DOHH2 (cell line): ENCODE data around the gene TMEM259.

Experiments
- H3F3A ChIP-seq: fragments of 200-600 bp; sonication (generic), shearing (Covaris generic); 2 replicates; pipeline ENCODE4 v1.6.0; 2016; ENCODE audit warnings: antibody characterized with exemption, mild to moderate bottlenecking; ENCODE audit not compliant: control insufficient read depth, insufficient read depth
- H3K27ac ChIP-seq: fragments of 200-600 bp; sonication (generic); 2 replicates; pipeline ENCODE4 v1.5.1; 2014; ENCODE audit warnings: low read depth, mild to moderate bottlenecking, low read length, moderate library complexity
- H3K27me3 ChIP-seq: fragments of 200-600 bp; sonication (generic); 2 replicates; pipeline ENCODE4 v1.6.1; 2014; ENCODE audit warnings: mild to moderate bottlenecking, low read length, mixed read lengths; ENCODE audit not compliant: control insufficient read depth
- H3K36me3 ChIP-seq: fragments of 200-600 bp; sonication (generic); 2 replicates; pipeline ENCODE4 v1.6.1; 2014; ENCODE audit warnings: mild to moderate bottlenecking, low read length, moderate library complexity, mixed read lengths; ENCODE audit not compliant: control insufficient read depth
- H3K4me1 ChIP-seq: fragments of 200-600 bp; sonication (generic); 2 replicates; pipeline ENCODE4 v1.6.1; 2014; ENCODE audit warnings: mild to moderate bottlenecking, low read length, mixed read lengths; ENCODE audit not compliant: control insufficient read depth
- H3K4me2 ChIP-seq: fragments of 200-600 bp; sonication (generic); 2 replicates; pipeline ENCODE4 v1.6.0; 2014; ENCODE audit warnings: mild to moderate bottlenecking, low read length, moderate library complexity
- H3K4me3 ChIP-seq: fragments of 200-600 bp; sonication (generic); 2 replicates; pipeline ENCODE4 v1.5.1; 2014; ENCODE audit warnings: mild to moderate bottlenecking, low read length, mixed read lengths
- H3K79me2 ChIP-seq: fragments of 200-600 bp; sonication (generic); 2 replicates; pipeline ENCODE4 v1.6.1; 2014; ENCODE audit warnings: mild to moderate bottlenecking, low read length, mixed read lengths; ENCODE audit not compliant: control insufficient read depth
- H3K9me2 ChIP-seq: fragments of 200-600 bp; sonication (generic); replicated peaks from 2 replicates; pipeline ENCODE4 v1.6.1; 2014; ENCODE audit warnings: mild to moderate bottlenecking, low read length, mixed read lengths; ENCODE audit not compliant: control insufficient read depth
- H3K9me3 ChIP-seq: fragments of 200-600 bp; sonication (generic); 2 replicates; pipeline ENCODE4 v1.6.1; 2014; ENCODE audit warnings: antibody characterized with exemption, low read length, mixed read lengths; ENCODE audit not compliant: control insufficient read depth, insufficient read depth
- H4K20me1 ChIP-seq: fragments of 200-600 bp; sonication (generic); 2 replicates; pipeline ENCODE4 v1.6.0; 2014; ENCODE audit warnings: low read depth, mild to moderate bottlenecking, antibody characterized with exemption, low read length, moderate library complexity; ENCODE audit not compliant: control insufficient read depth, insufficient read depth
- EZH2phosphoT487 ChIP-seq: fragments of 200-600 bp; sonication (generic); IDR thresholded peaks from 2 replicates; pipeline ENCODE4 v1.6.1; 2017; ENCODE audit warnings: borderline replicate concordance, mild to moderate bottlenecking, antibody characterized with exemption, low read length, moderate library complexity, mixed read lengths
- TF ChIP-seq, protein P1 (sequence below): fragments of 200-600 bp; sonication (generic); IDR thresholded peaks from one replicate; pipeline ENCODE4 v1.5.1; 2014; ENCODE audit warnings: antibody characterized with exemption, mild to moderate bottlenecking, low read depth, low read length; ENCODE audit not compliant: poor library complexity, severe bottlenecking

The TMEM259 gene

DNA sequence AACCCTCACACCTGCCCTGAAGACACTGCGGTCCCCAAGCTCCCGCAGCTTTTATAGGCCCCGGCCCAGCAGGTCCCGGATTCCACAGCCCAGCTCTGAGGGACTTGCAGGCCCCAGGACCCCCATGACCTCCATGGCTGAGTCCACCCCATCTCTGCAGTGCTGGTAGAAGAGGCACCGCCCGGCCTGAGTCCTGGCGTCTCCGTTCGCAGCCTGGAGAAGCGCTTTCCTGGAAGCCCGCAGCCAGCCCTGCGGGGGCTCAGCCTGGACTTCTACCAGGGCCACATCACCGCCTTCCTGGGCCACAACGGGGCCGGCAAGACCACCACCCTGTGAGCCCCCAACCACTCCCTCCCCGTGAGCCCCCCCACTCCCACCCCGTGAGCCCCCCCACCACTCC, 28.2 kb upstream of the TMEM259 start:
- H3K36me3 ChIP-seq = peaks cover 32% of the 10 kb centered on the region
- H3K4me2 ChIP-seq = no peak overlapping the region
- no peaks in the 10 kb centered on the region for H3K9me2 ChIP-seq

DNA sequence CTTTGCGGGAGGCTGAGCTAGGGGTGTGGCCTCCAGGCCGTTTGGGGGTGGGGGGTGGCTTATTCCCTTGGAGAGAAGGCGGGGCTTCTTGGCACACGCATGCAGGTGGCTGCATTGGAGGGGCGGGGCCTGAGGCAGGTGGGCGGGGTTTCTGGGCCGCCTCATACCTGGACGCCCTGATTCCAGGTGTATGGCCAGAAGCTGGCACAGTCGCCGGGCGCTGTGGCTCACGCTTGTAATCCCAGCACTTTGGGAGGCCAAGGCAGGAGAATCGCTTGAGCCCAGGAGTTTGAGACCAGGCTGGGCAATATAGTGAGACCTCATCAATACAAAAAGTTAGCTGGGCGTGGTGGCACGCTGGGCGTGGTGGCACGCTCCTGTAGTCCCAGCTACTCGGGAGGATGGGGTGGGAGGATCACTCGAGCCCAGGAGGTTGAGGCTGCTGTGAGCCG, 26.8 kb upstream of the TMEM259 start:
- Histone ChIP-seq H3K27ac (no peak overlapping the region), H3F3A (no peaks in the 10 kb centered on the region), H4K20me1 (no peaks in the 10 kb centered on the region), H3K4me1 (no peaks in the 10 kb centered on the region), H3K9me3 (no peaks in the 10 kb centered on the region), H3K27me3 (no peaks in the 10 kb centered on the region), H3K79me2 (no peaks in the 10 kb centered on the region), H3K4me2 (no peak overlapping the region), H3K9me2 (no peaks in the 10 kb centered on the region), H3K4me3 (no peak overlapping the region), H3K36me3 (peaks cover 34% of the 10 kb centered on the region)
- no peak for TF ChIP-seq EZH2phosphoT487
- TF ChIP-seq, protein P1, sequence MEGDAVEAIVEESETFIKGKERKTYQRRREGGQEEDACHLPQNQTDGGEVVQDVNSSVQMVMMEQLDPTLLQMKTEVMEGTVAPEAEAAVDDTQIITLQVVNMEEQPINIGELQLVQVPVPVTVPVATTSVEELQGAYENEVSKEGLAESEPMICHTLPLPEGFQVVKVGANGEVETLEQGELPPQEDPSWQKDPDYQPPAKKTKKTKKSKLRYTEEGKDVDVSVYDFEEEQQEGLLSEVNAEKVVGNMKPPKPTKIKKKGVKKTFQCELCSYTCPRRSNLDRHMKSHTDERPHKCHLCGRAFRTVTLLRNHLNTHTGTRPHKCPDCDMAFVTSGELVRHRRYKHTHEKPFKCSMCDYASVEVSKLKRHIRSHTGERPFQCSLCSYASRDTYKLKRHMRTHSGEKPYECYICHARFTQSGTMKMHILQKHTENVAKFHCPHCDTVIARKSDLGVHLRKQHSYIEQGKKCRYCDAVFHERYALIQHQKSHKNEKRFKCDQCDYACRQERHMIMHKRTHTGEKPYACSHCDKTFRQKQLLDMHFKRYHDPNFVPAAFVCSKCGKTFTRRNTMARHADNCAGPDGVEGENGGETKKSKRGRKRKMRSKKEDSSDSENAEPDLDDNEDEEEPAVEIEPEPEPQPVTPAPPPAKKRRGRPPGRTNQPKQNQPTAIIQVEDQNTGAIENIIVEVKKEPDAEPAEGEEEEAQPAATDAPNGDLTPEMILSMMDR = no peak

More for the DNA sequence above, 28.2 kb upstream of the TMEM259 start:
- Histone ChIP-seq H3K79me2 (no peaks in the 10 kb centered on the region), H3F3A (no peaks in the 10 kb centered on the region), H4K20me1 (no peaks in the 10 kb centered on the region), H3K27ac (no peak overlapping the region), H3K4me1 (no peaks in the 10 kb centered on the region), H3K27me3 (no peaks in the 10 kb centered on the region), H3K4me3 (no peak overlapping the region), H3K9me3 (no peaks in the 10 kb centered on the region)
- no peak for TF ChIP-seq EZH2phosphoT487
- TF ChIP-seq, protein P1 = no peak

DNA sequence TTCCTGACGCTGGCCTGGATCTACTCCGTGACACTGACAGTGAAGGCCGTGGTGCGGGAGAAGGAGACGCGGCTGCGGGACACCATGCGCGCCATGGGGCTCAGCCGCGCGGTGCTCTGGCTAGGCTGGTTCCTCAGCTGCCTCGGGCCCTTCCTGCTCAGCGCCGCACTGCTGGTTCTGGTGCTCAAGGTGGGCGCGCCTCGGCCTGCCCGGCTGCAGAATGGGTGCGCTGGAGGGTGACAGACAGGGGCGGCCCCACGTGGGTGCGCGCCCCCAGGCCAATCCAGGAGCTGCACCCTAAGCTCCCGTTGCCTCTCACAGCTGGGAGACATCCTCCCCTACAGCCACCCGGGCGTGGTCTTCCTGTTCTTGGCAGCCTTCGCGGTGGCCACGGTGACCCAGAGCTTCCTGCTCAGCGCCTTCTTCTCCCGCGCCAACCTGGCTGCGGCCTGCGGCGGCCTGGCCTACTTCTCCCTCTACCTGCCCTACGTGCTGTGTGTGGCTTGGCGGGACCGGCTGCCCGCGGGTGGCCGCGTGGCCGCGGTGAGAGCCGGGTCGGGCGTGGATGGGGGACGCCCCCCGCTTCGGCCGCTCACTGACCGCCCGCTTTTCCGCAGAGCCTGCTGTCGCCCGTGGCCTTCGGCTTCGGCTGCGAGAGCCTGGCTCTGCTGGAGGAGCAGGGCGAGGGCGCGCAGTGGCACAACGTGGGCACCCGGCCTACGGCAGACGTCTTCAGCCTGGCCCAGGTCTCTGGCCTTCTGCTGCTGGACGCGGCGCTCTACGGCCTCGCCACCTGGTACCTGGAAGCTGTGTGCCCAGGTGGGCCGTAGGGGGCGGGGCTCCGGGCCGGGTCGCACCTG, 26.1 kb upstream of the TMEM259 start:
- no peaks in the 10 kb centered on the region for H3K9me2 ChIP-seq
- no peak overlapping the region for H3K4me3 ChIP-seq
- no peak overlapping the region for H3K4me2 ChIP-seq
- H3K79me2 ChIP-seq = 0 out of 2 replicates have a peak, but pooled peaks cover 2% of the 10 kb centered on the region
- no peaks in the 10 kb centered on the region for H3K27me3 ChIP-seq
- H3K27ac ChIP-seq = no peak overlapping the region
- TF ChIP-seq, protein P1 = no peak
- TF ChIP-seq EZH2phosphoT487 = no peak
- H3K4me1 ChIP-seq = no peaks in the 10 kb centered on the region
- H3K36me3 ChIP-seq = peaks cover 41% of the 10 kb centered on the region
- H3K9me3 ChIP-seq = no peaks in the 10 kb centered on the region
- no peaks in the 10 kb centered on the region for H3F3A ChIP-seq
- H4K20me1 ChIP-seq = no peaks in the 10 kb centered on the region
